Measurements from ENCODE around the gene NFASC.

NFASC gene

GRCh38 chr1:204983881-204984280 lies 113.2 kb downstream of the NFASC start:
- no peak for DNase-seq

- no peak for DNase-seq
Observed at GRCh38 chr1:204984499-204984898, 113.8 kb downstream of the NFASC start.

DNA sequence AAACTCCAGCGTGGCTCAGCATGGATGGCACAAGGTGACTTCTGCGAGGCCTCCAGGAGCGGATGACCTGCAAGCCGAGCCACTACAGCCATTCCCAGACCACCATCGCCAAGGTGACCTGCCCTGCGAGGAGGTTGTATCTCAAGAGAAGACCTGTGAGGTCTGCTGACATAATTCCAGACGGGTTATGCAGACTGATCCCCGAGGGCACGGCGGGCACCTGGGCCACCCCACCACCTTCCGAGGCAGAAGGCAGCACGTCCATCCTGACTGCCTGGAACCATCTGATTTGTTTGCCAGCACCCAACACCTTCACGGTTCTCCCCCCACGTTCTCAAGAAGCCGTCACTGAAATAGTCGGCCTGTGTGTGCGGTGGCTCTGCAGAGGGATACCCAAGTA lies 115.5 kb downstream of the NFASC start:
- no peak for DNase-seq

DNA sequence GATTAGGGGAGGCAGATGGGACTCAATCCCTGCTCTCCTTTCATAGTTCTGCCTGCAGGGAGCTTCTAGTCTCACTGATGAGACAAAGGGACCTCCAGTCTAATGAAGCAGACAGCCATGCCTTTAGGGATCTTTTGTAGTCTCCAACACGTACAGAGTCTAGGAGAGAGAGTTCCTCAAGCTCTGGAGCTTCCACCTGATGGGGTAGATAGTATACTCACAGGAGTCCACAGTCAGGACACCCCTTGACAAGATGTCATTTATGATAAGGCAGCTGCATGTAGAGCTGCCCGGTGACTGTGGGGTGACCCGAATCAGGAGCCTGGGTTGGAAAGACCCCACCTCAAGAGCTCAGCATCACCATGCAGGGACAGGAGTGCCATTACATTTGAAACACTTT lies 117.0 kb downstream of the NFASC start:
- no peak for DNase-seq

- no peak for DNase-seq
Observed at GRCh38 chr1:204988196-204988595, 117.5 kb downstream of the NFASC start.

DNA sequence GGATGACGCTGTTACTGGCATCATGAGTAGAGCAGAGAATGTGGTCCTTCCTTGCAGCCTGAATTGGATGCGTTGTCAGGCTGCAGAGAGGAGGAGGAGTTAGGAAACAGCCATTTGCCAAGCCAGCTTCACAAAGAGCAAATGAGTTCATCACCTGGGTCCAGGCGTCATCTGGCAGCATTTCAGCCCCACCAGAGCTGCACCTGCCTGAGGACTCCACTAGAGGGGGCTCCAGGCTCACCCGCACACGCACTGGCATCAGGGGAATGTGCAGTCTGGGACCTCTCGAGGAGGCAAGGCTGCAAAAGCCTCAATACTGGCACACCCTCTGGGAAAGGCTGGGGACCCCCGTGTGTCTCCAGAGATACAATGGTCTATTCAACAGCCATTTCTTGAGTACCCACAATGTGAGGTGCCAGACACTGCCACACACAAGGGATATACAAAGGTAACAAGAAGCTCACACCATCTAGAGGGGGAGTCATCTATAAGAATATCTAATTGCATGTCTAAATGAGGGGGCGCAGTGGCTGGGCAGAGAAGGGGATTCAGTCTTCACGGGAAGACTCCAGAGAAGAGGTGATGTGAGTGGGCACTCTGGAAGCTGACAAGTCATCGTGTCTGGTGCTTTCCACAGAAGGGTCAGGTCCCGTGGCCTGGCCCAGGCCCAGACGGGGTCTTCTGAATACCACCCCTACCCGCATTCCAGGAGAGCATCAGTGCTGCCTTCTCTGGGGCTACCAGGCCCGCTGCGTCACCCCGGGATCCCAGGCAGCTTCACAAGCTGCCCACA lies 118.8 kb downstream of the NFASC start:
- DNase-seq: peak; percentile 66

- DNase-seq: no peak
Observed at GRCh38 chr1:204990059-204990664, 119.5 kb downstream of the NFASC start.

DNA sequence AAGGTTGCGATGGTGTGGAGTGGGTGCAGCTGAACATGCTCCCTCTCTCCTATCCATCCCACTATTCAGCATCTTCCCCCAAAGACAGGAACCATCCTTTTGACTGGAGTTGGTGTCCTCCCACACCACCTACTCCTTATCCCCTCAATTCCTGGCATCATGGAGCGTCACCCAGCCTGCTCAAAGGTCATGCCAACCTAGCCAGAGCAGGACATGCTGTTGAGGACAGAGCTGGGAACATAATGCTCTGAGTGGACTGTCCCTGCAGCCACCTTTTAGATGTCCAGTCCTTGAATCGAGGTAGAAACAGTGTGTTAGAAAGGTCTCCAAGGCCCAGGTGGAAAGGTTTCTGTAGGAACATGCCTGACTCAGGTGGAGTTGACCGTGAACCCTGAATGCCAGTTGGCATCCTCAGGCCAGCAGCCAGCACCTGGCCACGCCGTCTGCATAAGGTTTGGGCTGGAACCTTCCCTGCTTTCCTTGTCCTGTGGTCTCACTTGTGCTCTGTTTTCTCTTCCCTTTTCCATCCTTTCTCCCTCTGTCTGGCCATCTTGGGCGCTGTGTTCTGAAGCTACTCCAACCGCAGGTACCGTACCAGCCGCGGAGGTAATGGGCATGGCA lies 120.2 kb downstream of the NFASC start:
- no peak for DNase-seq

DNA sequence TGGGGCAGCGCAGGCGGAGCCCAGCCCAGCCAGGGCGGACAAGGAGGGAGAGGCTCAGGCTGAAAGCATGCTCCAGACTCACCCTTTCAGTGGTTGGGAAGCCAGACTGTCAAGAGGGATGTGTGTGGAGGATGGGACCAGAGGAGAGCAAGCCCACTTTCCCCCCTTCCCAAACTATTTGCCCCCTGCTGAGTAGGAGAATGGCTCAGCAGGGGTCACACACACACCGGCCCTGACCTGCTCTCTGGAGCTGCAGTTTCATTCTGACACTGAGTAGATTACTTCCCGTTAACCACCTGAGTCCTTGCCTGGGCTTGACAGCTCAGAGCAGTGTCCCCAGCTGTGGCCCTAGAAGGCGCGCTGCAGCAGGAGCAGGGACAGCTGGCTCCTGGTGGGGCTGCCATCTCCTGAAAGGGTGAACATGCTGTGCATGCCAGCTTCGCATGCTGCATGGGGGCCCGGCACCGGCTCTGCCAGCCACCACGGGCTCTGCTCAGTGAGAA lies 120.7 kb downstream of the NFASC start:
- DNase-seq: no peak

- no peak for DNase-seq
Observed at GRCh38 chr1:204992201-204992997, 121.7 kb downstream of the NFASC start.

DNA sequence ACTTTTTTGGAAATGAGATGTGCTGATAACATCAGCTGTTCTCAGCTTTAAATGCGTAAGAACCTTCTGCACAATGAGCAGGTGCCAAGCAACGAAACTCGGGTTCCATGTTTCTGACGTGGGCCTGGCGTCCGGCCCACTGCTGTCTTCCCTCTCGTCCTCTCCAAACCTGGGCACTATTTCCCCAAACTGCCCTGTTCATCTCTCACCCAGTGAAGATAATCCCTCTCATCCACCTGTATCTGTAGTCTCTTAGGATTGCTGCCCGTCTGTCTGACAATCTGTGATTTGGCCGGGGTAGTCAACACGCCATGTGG lies 122.3 kb downstream of the NFASC start:
- no peak for DNase-seq

GRCh38 chr1:204994086-204994862 lies 123.6 kb downstream of the NFASC start:
- no peak for DNase-seq

DNA sequence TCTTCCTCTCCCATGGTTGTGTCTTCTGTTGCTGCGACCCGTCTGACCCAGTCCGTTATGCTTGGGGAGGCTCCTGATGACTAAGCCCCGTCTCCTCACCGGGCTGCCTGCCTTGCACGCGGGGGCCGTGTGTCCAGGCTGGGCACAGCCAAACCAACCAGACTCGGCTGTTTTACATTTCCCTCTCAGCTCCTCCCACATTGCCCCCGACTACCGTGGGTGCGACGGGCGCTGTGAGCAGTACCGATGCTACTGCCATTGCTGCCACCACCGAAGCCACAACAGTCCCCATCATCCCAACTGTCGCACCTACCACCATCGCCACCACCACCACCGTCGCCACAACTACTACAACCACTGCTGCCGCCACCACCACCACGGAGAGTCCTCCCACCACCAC lies 126.3 kb downstream of the NFASC start:
- DNase-seq: no peak

- DNase-seq: no peak
Observed at GRCh38 chr1:204997591-204998355, 127.1 kb downstream of the NFASC start.

DNA sequence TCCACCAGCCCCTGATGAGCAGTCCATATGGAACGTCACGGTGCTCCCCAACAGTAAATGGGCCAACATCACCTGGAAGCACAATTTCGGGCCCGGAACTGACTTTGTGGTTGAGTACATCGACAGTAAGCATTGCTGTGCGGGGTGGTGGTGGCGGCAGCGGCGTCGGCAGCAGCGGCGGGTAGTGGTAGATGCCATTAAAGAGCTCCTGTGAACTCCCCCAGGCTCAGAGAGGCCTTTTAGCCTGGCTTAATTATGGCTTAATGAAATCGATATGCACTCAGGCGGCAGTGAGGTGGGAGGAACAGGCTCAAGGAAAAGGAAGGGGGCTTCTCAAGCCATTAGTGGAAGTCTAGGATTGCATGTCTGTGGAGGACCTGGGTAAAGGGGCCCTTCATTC lies 130.5 kb downstream of the NFASC start:
- no peak for DNase-seq

DNA sequence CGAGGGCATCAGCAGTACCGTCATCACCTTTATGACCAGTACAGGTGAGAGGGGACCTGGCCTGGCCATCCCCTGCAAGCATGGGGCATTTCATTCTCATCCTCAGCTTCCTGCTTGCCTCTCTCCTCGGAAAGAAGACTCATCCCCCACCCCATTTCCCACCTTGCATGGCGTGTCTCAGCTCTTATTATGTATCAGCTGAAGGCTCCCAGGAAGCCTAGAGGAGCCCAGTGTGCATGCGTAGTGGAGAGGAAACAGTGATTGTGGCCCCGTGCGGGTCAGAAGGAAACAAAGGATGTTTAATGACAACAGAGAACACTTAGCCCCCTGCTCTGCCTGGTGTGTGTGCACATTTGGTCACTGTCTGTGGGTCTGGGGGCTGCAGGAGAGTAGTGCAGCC lies 132.0 kb downstream of the NFASC start:
- DNase-seq: no peak

GRCh38 chr1:205003358-205004131 lies 132.9 kb downstream of the NFASC start:
- DNase-seq: no peak

DNA sequence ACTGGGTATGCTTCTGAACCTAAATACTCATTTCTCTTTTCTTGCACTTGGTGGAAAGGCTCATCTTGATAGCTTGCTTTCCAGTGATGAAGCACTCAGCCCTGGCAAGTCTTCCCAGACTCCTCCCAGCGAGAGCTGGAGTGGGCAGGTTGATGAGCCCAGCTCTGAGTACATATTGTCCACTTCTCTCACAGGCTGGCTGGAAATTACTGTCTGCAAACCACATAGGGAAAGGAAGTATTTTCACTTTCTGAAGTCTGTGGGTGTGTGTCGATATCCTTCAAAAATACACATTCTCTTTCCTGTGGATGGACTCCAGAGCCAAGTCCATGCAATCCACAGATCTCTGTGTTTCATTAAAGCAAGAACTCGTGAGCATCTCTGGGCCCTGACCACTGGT lies 133.7 kb downstream of the NFASC start:
- DNase-seq: no peak

DNA sequence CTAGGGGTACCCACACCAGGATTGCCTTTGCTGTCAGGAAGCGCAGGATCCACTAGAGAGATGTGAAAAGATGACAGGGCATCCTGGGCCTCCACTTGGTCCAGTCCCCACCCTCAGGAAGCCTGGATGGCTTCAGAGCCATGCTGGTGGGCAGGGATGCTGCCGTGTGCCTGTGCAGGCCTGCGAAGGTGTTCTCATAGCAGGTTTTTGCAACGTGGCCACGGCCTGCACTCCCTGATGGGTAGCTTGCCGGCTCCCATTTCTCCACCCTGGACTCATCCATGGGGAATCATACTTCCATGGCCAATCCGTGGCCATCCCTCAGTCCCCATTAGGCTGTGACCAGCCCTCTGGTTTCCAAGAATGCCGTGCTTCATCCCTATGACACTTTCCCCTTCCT lies 138.2 kb downstream of the NFASC start:
- DNase-seq: no peak

DNA sequence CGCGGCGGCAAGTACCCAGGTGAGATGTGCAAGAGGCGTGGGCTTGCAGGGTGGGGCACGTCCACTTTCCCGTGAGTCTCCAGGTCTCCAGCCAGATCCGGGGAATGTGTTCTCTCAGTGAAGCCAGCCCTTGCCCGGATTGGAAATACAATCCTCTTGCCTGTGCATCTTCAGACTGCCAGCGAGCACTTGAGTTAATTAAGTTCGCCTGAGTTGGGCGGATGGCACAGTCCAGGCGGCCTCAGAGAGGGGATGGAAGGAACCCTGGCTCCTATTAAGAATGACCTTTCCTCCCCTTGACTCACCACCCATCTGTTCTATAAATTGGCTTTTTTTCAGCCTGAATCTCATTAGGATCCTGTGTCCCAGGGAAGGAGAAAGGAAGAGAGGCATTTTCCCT lies 139.0 kb downstream of the NFASC start:
- DNase-seq: no peak

All from fibroblast of skin of abdomen (primary cell).